C4-2B (cell line): ENCODE results near the gene MOB2.

ENCODE experiments used
- H3K27ac ChIP-seq: fragments of 450-650 bp; 2 replicates; pipeline ENCODE4 v1.5.1; 2017
- ZFX ChIP-seq: fragments of 450-650 bp; IDR thresholded peaks from 2 replicates; pipeline ENCODE4 v1.6.1; 2017
- TF ChIP-seq, protein P1 (sequence below): fragments of 450-650 bp; conservative IDR thresholded peaks from 2 replicates; pipeline ENCODE4 v1.5.1; 2017; ENCODE audit warnings: mild to moderate bottlenecking

Gene MOB2

DNA sequence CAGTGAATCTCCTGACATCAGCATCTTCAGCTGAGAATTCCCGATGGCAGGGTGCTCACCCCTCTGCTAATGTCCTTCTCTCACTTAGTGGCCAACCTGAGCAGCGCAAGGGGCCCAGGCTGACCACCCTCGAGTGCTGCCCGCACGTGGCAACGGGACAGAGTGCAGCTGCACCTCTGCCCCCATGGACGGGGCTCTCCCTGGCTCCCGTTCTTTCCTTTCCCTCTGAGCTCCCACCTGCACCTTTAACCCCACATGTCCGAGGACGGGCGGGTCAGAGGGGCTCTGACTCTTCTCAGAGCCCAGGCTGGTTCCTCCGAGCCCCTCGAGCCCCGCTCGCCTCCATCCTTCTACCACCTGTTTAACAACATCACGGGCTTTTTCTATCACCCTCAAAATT lies 19.8 kb downstream of the MOB2 start:
- TF ChIP-seq, protein P1, sequence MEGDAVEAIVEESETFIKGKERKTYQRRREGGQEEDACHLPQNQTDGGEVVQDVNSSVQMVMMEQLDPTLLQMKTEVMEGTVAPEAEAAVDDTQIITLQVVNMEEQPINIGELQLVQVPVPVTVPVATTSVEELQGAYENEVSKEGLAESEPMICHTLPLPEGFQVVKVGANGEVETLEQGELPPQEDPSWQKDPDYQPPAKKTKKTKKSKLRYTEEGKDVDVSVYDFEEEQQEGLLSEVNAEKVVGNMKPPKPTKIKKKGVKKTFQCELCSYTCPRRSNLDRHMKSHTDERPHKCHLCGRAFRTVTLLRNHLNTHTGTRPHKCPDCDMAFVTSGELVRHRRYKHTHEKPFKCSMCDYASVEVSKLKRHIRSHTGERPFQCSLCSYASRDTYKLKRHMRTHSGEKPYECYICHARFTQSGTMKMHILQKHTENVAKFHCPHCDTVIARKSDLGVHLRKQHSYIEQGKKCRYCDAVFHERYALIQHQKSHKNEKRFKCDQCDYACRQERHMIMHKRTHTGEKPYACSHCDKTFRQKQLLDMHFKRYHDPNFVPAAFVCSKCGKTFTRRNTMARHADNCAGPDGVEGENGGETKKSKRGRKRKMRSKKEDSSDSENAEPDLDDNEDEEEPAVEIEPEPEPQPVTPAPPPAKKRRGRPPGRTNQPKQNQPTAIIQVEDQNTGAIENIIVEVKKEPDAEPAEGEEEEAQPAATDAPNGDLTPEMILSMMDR = no peak
- TF ChIP-seq ZFX = no peak
- no peak overlapping the region for H3K27ac ChIP-seq

DNA sequence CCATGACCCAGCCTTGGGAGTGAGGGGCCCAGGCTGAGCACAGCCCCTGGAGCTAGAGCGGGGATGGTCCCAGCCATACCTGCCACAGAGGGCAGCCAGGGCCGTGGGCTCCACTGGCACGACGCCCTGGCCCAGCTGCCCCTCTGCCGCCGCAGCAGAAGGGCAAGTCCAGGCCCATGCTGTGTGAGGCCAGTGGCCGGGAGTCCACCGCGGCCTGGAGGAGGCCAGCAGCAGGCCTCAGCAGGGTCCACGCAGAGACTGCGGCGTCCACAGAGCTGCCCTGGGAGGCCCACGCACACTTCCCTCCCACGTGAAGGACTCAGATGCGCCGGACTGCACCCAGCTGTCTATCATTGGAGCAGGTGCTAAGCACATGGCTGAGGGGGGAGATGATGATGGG lies 23.5 kb downstream of the MOB2 start:
- no peak overlapping the region for H3K27ac ChIP-seq
- TF ChIP-seq, protein P1 = no peak
- no peak for TF ChIP-seq ZFX

DNA sequence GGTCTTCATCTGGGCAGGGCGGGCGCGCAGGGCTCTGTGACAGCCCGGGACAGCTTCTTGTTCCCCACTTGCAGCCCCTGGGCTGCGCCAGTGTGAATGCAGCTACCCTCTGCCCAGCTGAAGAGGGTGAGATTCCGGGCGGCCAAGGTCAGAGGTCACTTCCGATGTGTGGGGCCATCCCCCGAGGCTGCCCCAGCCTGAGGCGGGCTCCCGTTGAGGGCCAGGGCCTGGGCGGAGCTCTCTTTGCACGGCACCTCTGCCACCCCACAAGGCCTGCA lies 23.9 kb downstream of the MOB2 start:
- no peak overlapping the region for H3K27ac ChIP-seq
- no peak for TF ChIP-seq ZFX
- TF ChIP-seq, protein P1 = no peak

DNA sequence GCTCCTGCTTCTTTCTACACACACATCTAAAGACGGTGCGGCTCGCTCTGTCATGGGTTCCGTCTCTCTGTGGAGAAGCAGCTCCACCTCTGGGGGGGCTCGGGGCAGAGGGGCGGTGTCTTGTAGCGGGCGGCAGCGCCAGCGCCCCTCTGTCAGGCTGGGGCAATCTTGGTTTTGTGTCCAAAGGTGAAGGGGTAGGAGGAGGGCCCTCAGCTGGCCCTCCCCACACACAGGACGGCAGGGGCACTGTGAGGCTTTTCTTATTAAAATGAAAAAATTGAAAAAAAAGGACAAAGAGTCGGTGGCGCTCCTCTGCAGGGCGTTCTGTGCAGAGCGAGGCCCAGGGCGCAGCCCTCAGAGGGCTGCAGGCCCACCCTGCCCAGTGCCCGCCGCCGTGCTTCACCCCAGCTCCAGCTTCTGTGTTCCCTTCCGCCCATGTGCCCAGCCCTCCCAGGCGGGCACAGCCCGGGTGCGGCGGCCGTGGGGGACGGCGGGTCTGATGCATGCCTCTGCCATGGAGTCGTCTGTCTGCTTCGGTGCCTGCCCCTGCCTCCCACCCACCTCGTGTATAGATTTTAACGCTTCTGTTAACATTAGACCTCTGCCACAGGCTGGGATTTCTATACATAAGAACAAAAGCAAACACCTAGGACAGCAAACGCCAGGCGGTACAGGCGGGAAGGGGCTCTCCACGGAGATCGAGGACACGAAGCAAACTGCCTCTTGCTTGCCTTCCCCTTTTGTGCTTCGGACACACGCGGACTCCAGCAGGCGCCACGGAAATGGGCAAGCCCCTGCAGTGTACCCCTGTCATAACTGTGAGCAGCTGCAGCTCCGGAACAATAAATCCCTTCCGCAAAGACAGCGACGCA lies 24.5 kb downstream of the MOB2 start:
- TF ChIP-seq ZFX = no peak
- TF ChIP-seq, protein P1 = no peak

DNA sequence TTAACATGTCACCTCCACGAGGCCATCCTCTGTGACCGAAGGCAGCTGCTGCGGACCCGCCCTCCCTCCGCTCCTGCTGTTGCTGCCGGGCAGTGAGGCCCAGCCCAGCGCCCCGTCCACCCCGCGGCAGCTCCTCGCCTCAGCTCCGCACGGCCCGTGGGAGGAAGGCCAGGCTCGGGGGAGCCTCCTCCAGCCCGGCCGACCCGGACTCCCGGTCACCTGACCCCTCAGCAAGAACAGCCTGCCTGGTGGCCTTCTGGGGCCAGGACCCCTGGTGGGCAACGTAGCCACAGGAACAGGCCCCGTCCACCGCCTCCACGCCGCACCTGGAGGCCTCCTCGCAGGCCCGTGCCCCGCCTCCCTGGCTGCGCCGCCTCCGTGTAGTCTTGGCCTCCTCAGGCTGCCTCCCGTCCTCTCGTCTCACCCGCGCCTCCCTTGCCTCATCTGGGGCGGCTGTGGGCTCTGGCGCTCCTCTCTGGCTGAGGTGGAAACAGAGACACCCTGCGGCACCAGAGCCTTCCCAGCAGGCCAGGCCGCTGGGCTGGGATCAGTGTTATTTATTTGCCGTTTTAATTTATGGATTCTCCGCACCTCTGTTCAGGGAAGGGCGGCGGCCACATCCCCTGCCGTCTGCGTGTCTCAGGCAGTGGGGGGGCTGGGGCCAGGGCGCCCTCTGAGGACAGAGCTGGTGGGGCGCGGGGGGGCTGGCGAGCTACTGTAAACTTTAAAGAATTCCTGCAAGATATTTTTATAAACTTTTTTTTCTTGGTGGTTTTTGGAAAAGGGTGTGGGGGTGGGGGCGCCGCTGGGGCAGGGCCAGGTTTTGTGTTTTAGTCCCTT lies 25.4 kb downstream of the MOB2 start:
- no peak overlapping the region for H3K27ac ChIP-seq
- TF ChIP-seq, protein P1 = no peak
- TF ChIP-seq ZFX = no peak

More for the DNA sequence above, 24.5 kb downstream of the MOB2 start:
- H3K27ac ChIP-seq = no peak overlapping the region

DNA sequence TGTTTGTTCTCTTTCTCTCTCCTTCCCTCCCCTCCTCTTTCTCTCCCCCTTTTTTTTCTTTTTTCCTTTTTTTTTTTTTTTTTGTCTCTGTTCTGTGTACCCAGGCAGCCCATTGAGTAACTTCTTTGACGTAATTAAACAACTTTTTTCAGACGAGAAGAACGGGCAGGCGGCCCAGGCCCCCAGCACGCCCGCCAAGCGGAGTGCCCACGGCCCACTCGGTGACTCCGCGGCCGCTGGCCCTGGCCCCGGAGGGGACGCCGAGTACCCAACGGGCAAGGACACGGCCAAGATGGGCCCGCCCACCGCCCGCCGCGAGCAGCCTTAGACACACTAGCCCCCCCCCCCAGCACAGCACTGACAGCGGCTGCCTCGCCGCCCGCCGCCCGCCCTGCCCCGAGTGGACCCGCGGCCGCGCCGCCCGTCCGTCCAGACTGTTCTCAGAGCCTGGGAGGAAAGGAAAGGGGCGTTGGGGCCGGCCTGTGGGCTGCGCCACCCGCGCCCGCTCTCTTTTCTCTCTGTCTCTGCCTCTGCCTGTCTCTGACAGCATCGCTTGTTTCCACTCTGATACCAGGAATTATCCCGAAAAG lies 26.1 kb downstream of the MOB2 start:
- no peak for TF ChIP-seq ZFX
- TF ChIP-seq, protein P1 = no peak

More for the DNA sequence above, 26.1 kb downstream of the MOB2 start:
- no peak overlapping the region for H3K27ac ChIP-seq
